B cell (primary cell): ENCODE results near the gene XRCC4. TPM values are rescaled to one million over a fixed set of nuclear protein-coding genes. Genes with fewer than 3 reads are reported as not detected.

Source experiments
- ATAC-seq: fragments of 200-7000 bp; cut with Tn5 transposase; one replicate; pipeline ENCODE4 v1.10.0; 2021; ENCODE audit warnings: low read depth, mild to moderate bottlenecking, moderate number of reproducible peaks, moderate library complexity
- CTCF ChIA-PET: fragments of 350-600 bp; sonication (Branson Sonifier 250); formaldehyde crosslinking; loops from one replicate; lab custom pipeline; 2021; ENCODE audit warnings: antibody characterized with exemption, inconsistent platforms; lab: Charles Lee
- POLR2A ChIA-PET: fragments of 350-600 bp; sonication (Branson Sonifier 250); formaldehyde crosslinking; loops from one replicate; lab custom pipeline; 2021; ENCODE audit warnings: antibody characterized with exemption; lab: Charles Lee
- DNase-seq: peaks from one replicate; pipeline ENCODE4 v3.0.0; 2013
- H2AFZ ChIP-seq: 2 replicates; pipeline ENCODE4 v1.6.1; 2012; ENCODE audit warnings: mild to moderate bottlenecking, low read depth, low read length; ENCODE audit not compliant: insufficient read depth, poor library complexity, severe bottlenecking
- H3K27ac ChIP-seq, 2 donors: 1 replicate in 1 of 2; 2 replicates in 1 of 2; pipeline ENCODE4 v1.5.1; 2012 to 2013; ENCODE audit warnings: low read length in 2 of 2, mild to moderate bottlenecking in 2 of 2, moderate library complexity in 1 of 2
- H3K27me3 ChIP-seq, 4 experiments: fragments of 200-600 bp in 1 of 4; sonication (generic) in 1 of 4; replicated peaks in 1 of 4; 1 replicate in 2 of 4; 2 replicates in 2 of 4; pipeline versions ENCODE4 v1.6.1 to v1.7.0; 2013 to 2016; ENCODE audit warnings: low read length in 3 of 4, mild to moderate bottlenecking in 2 of 4, mixed read lengths in 1 of 4, moderate library complexity in 1 of 4; ENCODE audit not compliant: insufficient read depth in 4 of 4, control insufficient read depth in 3 of 4; ENCODE audit errors: control extremely low read depth in 1 of 4
- H3K36me3 ChIP-seq, 2 experiments: replicated peaks in 1 of 2; 1 replicate in 1 of 2; 2 replicates in 1 of 2; pipeline versions ENCODE4 v1.6.1 to v1.7.1; 2013; ENCODE audit warnings: low read length in 1 of 2; ENCODE audit not compliant: insufficient read depth in 2 of 2, control insufficient read depth in 1 of 2; ENCODE audit errors: control extremely low read depth in 1 of 2, extremely low read depth in 1 of 2
- H3K4me1 ChIP-seq, 2 donors: fragments of 200-600 bp in 1 of 2; sonication (generic) in 1 of 2; 1 replicate in 1 of 2; 2 replicates in 1 of 2; pipeline versions ENCODE4 v1.5.1 to v1.6.1; 2013 to 2017; ENCODE audit warnings: low read length in 2 of 2; ENCODE audit not compliant: control insufficient read depth in 2 of 2, insufficient read depth in 2 of 2
- H3K4me2 ChIP-seq: replicated peaks from 2 replicates; pipeline ENCODE3; 2012; ENCODE audit warnings: mild to moderate bottlenecking, low read depth, low read length; ENCODE audit not compliant: poor library complexity, severe bottlenecking
- H3K4me3 ChIP-seq, 5 experiments: fragments of 200-600 bp in 1 of 5; sonication (generic) in 1 of 5; 1 replicate in 3 of 5; 2 replicates in 2 of 5; pipeline versions ENCODE4 v1.5.1 to v1.7.0; 2011 to 2016; ENCODE audit warnings: low read length in 4 of 5, mild to moderate bottlenecking in 4 of 5, low read depth in 2 of 5, control low read depth in 1 of 5, moderate library complexity in 1 of 5; ENCODE audit not compliant: insufficient read depth in 1 of 5; ENCODE audit errors: control extremely low read depth in 1 of 5, extremely low read depth in 1 of 5
- H3K79me2 ChIP-seq: fragments of 200-600 bp; sonication (generic); one replicate; pipeline ENCODE4 v1.6.0; 2016; ENCODE audit warnings: low read length; ENCODE audit not compliant: control insufficient read depth, insufficient read depth
- H3K9ac ChIP-seq: fragments of 200-600 bp; sonication (generic); 2 replicates; pipeline ENCODE4 v1.6.1; 2017; ENCODE audit warnings: mild to moderate bottlenecking, low read length, moderate library complexity
- H3K9me3 ChIP-seq, 3 donors: one replicate each; pipeline versions ENCODE4 v1.6.1 to v1.7.1; 2013; ENCODE audit warnings: low read length in 2 of 3; ENCODE audit not compliant: control insufficient read depth in 2 of 3, insufficient read depth in 1 of 3; ENCODE audit errors: control extremely low read depth in 1 of 3
- H4K20me1 ChIP-seq: 2 replicates; pipeline ENCODE4 v1.6.0; 2012; ENCODE audit warnings: mild to moderate bottlenecking, low read length; ENCODE audit not compliant: insufficient read depth, control insufficient read depth, poor library complexity, severe bottlenecking
- H3K27ac Mint-ChIP-seq: one replicate; pipeline ENCODE4 v1.8.0; 2021; ENCODE audit warnings: mixed read lengths
- H3K27me3 Mint-ChIP-seq: one replicate; pipeline ENCODE4 v1.8.0; 2021; ENCODE audit warnings: mixed read lengths
- H3K4me1 Mint-ChIP-seq: one replicate; pipeline ENCODE4 v1.8.0; 2021; ENCODE audit warnings: mixed read lengths
- H3K4me3 Mint-ChIP-seq: one replicate; pipeline ENCODE4 v1.8.0; 2021; ENCODE audit warnings: mixed read lengths
- H3K9me3 Mint-ChIP-seq: one replicate; pipeline ENCODE4 v1.8.0; 2022; ENCODE audit warnings: mixed read lengths; ENCODE audit not compliant: insufficient read depth
- EZH2 ChIP-seq: IDR thresholded peaks from 2 replicates; pipeline ENCODE4 v1.6.1; 2012; ENCODE audit warnings: borderline replicate concordance, low read depth, mild to moderate bottlenecking, moderate library complexity, low read length; ENCODE audit not compliant: insufficient read depth, poor library complexity, severe bottlenecking
- WGBS: methylation state at CpG from one replicate; pipeline ENCODE4 v1.1.5; 2013; ENCODE audit warnings: missing lambda C conversion rate; ENCODE audit not compliant: insufficient coverage; 5-methylcytosine and 5-hydroxymethylcytosine counted together
- intact Hi-C: fragments of 100-400 bp; cut with micrococcal nuclease; formaldehyde crosslinking; loops from one replicate; pipeline ENCODE4 v1.10.0; 2022
- polyA plus RNA-seq: library from polyadenylated mRNA; depleted of rRNA; stranded (reverse); fragments of >200 nt; gene quantifications from 2 replicates; pipeline ENCODE4 v1.2.3, GENCODE V29; 2012
- total RNA-seq, 2 donors: library from RNA; stranded (reverse); fragments of 120-200 nt in 1 of 2; gene quantifications; 1 replicate in 1 of 2; 2 replicates in 1 of 2; pipeline versions ENCODE4 v1.2.3 to v1.2.4, GENCODE V29; 2013 to 2022
- TF ChIP-seq, protein P1 (sequence below): fragments of 200-600 bp; IDR thresholded peaks from one replicate; pipeline ENCODE4 v1.8.0; 2022; ENCODE audit warnings: antibody characterized with exemption, mild to moderate bottlenecking

The XRCC4 gene
- total and polyA plus RNA-seq, 2 donors (not counting 1 experiment from before 2014, with no cell fraction given): 1.3 to 7.7 TPM

GRCh38 chr5:83244516-83244915 is 167.2 kb downstream of the XRCC4 start:
- Histone ChIP-seq H3K4me1 (no peaks in the 10 kb centered on the region), H2AFZ (no peak overlapping the region), H3K9me3 (no peaks in the 10 kb centered on the region), H3K9ac (no peak overlapping the region), H4K20me1 (no peaks in the 10 kb centered on the region), H3K27me3 (no peaks in the 10 kb centered on the region), H3K4me3 (no peak overlapping the region), H3K4me2 (no peak overlapping the region), H3K79me2 (no peaks in the 10 kb centered on the region), H3K36me3 (no peaks in the 10 kb centered on the region), H3K27ac (no peak overlapping the region)
- no peaks in the 10 kb centered on the region for H3K9me3 Mint-ChIP-seq
- no CpG with 5 or more reads among the region's 1 CpG for WGBS
- ATAC-seq (no peak), DNase-seq (no peak)
- no peak overlapping the region for H3K27ac Mint-ChIP-seq
- CTCF ChIA-PET: no interaction called here
- H3K4me3 Mint-ChIP-seq: no peak overlapping the region
- intact Hi-C loops: no loop called here
- POLR2A ChIA-PET: no interaction called here
- TF ChIP-seq, protein P1, sequence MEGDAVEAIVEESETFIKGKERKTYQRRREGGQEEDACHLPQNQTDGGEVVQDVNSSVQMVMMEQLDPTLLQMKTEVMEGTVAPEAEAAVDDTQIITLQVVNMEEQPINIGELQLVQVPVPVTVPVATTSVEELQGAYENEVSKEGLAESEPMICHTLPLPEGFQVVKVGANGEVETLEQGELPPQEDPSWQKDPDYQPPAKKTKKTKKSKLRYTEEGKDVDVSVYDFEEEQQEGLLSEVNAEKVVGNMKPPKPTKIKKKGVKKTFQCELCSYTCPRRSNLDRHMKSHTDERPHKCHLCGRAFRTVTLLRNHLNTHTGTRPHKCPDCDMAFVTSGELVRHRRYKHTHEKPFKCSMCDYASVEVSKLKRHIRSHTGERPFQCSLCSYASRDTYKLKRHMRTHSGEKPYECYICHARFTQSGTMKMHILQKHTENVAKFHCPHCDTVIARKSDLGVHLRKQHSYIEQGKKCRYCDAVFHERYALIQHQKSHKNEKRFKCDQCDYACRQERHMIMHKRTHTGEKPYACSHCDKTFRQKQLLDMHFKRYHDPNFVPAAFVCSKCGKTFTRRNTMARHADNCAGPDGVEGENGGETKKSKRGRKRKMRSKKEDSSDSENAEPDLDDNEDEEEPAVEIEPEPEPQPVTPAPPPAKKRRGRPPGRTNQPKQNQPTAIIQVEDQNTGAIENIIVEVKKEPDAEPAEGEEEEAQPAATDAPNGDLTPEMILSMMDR: no peak
- no peak for TF ChIP-seq EZH2
- H3K4me1 Mint-ChIP-seq: no peaks in the 10 kb centered on the region
- no peaks in the 10 kb centered on the region for H3K27me3 Mint-ChIP-seq

DNA sequence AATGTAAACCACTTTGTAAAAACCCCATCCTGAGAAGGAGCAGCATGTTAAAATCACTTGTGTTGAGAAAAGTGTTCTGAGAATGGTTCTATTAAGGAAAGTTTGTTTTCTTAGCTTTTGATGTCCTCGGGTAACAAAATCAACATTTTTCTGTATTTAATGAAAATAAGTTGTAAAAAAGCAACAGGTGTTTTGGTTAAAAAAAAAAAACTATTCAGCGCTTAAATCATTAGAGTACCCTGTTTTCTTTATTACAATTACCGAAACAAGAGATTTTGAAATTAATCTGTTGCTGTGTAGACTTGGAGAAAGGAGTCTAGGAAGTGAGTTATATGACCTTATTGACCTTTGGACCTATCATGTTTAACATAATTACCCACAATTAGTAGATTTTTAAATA is 167.7 kb downstream of the XRCC4 start:
- intact Hi-C loops: no loop called here
- Histone ChIP-seq H3K79me2 (no peaks in the 10 kb centered on the region), H3K9me3 (no peaks in the 10 kb centered on the region), H3K4me3 (no peak overlapping the region), H3K4me1 (no peaks in the 10 kb centered on the region), H3K27ac (no peak overlapping the region), H2AFZ (no peak overlapping the region), H4K20me1 (no peaks in the 10 kb centered on the region), H3K4me2 (no peak overlapping the region), H3K27me3 (no peaks in the 10 kb centered on the region), H3K9ac (no peak overlapping the region), H3K36me3 (no peaks in the 10 kb centered on the region)
- Mint-ChIP-seq H3K27me3 (no peaks in the 10 kb centered on the region), H3K4me3 (no peak overlapping the region), H3K4me1 (no peaks in the 10 kb centered on the region), H3K9me3 (no peaks in the 10 kb centered on the region), H3K27ac (no peak overlapping the region)
- ChIA-PET CTCF (no interaction called here), POLR2A (no interaction called here)
- no peak for TF ChIP-seq EZH2
- TF ChIP-seq, protein P1: no peak
- WGBS: no CpG with 5 or more reads among the region's 3 CpGs
- ATAC-seq (no peak), DNase-seq (no peak)
